ENCODE data around the gene PTRHD1.
"Not testable (repeated sequence)": the region's sequence is repeated elsewhere in the genome, so short reads cannot be mapped to it uniquely, and the experiment has no call there.

The PTRHD1 gene, protein sequence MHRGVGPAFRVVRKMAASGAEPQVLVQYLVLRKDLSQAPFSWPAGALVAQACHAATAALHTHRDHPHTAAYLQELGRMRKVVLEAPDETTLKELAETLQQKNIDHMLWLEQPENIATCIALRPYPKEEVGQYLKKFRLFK

DNA sequence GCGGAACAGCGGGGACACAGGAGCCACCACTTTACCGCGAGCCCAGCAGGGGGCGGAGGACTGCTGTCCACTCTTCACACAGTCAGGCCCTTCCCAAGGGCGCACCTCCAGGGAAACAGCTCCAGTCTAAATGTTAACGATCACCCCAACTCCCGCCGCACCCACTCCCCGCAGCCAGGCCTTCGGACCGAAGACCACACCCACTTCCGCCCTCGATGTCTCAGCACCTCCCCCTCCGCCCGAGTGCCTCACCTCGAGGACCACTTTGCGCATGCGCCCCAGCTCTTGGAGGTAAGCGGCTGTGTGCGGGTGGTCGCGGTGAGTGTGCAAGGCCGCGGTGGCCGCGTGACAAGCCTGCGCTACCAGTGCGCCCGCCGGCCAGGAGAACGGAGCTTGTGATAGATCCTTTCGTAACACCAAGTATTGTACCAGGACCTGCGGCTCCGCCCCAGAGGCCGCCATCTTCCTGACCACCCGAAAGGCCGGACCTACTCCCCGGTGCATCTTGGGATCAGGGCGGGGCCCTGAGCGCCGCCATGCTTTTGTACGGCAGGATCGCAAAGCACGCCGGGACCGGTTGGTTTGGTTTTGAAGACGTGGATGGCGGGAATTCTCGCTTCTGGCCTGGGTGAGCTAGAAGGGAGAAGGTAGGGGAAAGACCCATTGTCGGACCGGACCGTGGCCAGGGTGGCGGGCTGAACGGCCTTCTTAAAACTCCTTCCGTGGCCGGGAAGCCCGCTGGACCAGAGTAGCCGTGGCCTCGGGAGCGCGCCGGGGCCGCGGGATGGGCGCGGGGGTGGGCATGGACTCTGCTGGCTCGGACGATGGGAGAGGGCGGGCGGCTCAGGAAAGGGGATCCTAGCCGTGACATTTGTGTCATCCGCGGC lies at the start of gene PTRHD1, which contains the start of gene CENPO:
TSS of gene PTRHD1 (minus strand) at position 518 of the 887 bp plus-strand sequence. CDS start at position 504, 14 bp downstream.
TSS of gene CENPO (plus strand) at position 552 of the 887 bp plus-strand sequence. CDS start 495 bp downstream, outside the sequence.
- H3K36me3 Mint-ChIP-seq: peaks cover 20% of the 10 kb centered on the region
- peak; percentile 96 for ATAC-seq (ENCODE audit: low read depth)
- no peaks in the 10 kb centered on the region for H3K9me3 Mint-ChIP-seq

DNA sequence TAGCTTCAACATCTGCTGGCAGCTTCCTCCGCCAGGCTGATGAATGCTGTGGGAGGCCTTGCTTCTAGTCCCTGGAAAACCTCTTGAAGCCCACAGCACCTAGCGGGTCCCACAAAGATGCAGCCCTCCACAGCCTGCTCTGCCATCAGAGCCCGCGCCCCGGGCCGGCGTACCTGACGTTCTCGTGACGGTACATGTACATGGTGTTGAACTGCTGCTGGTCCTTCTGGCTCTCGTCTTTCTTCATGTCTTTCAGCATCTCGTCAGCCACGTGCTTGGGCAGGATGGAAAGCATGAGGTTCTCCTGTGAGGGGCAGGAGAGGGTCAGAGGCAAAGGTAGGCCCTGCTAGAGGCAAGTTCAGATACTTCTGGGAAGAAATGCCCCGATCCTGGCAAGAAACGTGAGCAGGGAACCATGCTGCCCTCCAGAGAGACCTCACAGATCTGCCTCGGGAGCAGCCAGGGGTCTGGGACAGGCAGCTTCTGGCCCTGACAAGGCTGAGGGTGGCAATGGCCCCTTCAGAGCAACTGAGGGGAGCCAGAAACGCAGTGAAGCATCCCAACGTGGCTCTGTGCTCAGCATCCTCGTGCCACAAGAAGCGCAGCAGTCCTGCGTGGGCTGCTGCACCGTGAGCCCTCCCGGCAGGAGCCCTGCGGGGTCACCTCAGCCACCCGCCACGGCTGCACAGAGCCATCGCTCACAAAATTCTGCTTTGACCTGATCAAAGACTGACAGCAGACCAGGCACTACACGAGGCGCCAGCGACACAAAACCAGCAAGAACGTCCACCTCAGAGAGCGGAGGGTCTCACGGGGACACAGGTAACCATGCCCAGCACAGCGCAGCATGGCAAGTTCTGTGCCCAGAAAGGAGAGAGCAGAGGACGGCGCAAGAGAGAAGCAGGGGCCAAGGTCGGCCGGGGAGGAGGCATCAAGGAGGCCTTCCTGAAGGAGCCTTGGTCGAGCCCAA lies 49.2 kb upstream of the PTRHD1 start:
- H3K27ac Mint-ChIP-seq: no peak overlapping the region
- peaks cover 28% of the 10 kb centered on the region for H3K36me3 Mint-ChIP-seq
- H3K9me3 Mint-ChIP-seq: peaks cover 5% of the 10 kb centered on the region
- ATAC-seq (ENCODE audit: low read depth) (no peak), DNase-seq (ENCODE audit: low spot score in 2 of 2) (no peak)
- H3K4me3 Mint-ChIP-seq: no peak overlapping the region
- H3K4me1 Mint-ChIP-seq: no peaks in the 10 kb centered on the region
- H3K27me3 Mint-ChIP-seq: no peaks in the 10 kb centered on the region

More for the DNA sequence above, at the start of gene PTRHD1, which contains the start of gene CENPO:
- H3K27ac Mint-ChIP-seq: peak within 1 kb of the TSS; percentile 99
- DNase-seq (ENCODE audit: low spot score in 2 of 2): peak; percentile 93 to 97
- H3K27me3 Mint-ChIP-seq: no peaks in the 10 kb centered on the region
- H3K4me1 Mint-ChIP-seq: peaks cover 20% of the 10 kb centered on the region
- peak within 1 kb of the TSS; percentile 99 for H3K4me3 Mint-ChIP-seq

DNA sequence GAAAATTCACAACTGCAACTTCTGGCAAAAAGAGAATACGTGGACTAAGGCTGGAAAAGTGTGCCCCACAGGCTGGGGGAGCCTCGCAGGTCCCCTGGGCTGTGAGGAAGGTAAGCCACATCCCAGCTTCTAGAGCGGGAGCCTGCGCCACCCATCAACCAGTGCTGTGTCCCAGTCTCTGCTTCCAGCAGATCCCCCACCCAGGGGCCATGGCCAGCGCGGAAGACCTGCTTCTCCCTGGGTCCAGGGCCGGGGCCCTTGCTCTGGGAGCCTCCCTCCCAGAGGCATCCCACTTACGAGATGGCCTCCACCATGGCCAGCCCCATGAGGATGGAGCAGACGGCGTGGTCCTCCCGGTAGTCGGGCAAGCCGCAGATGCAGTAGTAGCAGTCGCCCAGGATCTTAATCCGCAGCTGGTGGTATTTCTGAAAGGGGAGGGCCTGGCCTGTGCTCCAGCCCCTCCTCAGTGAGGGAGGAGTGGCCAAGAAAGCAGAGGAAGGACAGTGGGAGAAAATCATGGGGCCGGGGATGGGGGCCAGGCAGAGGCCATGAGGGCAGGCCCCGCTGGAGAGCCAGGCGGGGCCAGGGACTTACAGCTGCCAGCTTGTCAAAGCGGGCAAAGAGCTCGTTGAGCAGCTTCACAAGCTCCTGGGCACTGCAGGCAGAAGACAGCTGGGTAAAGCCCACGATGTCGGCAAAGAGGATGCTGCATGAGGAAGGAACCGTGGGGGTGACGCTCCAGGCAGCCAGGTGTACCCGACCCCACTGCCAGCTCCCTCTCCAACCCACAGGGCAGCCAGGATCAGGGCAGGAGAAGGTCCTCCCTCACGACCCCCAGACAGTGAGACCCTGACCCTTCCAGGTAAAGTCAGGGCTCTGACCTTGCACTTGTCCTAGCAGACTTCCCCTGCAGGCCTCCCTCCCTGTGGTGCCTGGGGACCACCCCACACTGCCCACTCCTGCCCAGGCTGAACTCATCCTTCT lies 48.1 kb upstream of the PTRHD1 start:
- Mint-ChIP-seq H3K4me1 (no peaks in the 10 kb centered on the region), H3K4me3 (no peak overlapping the region), H3K36me3 (peaks cover 28% of the 10 kb centered on the region), H3K27me3 (no peaks in the 10 kb centered on the region), H3K9me3 (no peaks in the 10 kb centered on the region), H3K27ac (peak overlapping the region; percentile 77)
- no peak for ATAC-seq (ENCODE audit: low read depth)
- no peak for DNase-seq (ENCODE audit: low spot score in 2 of 2)

DNA sequence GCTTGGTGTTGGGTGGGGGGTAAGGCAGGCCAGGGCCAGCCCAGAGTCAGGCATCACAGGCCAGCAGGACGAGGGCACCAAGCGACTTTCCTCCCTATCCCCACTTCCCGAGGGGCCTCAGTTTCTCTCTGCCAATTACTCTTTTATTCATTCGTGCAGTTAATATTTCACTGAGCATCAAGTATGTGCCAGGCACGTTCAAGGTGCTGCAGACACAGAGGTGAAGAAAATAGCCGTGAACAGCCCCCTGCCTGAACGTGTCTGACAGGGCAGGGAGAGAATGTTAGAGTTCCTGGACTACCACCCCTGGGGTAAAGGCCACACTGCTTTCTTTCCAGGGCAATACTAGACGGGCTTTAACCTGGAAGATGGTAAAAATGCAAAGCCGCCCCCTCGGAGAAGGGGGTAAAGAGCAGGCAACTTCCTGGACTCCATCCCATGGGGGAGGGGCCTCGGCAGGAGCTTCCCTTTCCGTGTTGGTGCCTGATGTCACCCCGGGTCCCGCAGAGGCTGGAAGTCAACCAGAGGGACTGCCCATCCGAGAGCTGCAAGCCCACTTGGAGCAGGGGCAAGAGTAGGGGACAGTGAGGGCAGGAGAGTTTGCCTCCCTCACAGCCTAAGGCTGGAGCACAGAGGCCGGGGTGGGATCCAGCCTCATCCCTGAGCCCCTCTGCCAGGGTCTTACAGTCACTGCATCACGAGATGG lies 47.1 kb upstream of the PTRHD1 start:
- ATAC-seq (ENCODE audit: low read depth): no peak
- H3K36me3 Mint-ChIP-seq: peaks cover 25% of the 10 kb centered on the region
- no peak for DNase-seq (ENCODE audit: low spot score in 2 of 2)
- no peak overlapping the region for H3K4me3 Mint-ChIP-seq
- no peaks in the 10 kb centered on the region for H3K27me3 Mint-ChIP-seq
- H3K27ac Mint-ChIP-seq: no peak overlapping the region
- H3K9me3 Mint-ChIP-seq: no peaks in the 10 kb centered on the region
- H3K4me1 Mint-ChIP-seq: no peaks in the 10 kb centered on the region

DNA sequence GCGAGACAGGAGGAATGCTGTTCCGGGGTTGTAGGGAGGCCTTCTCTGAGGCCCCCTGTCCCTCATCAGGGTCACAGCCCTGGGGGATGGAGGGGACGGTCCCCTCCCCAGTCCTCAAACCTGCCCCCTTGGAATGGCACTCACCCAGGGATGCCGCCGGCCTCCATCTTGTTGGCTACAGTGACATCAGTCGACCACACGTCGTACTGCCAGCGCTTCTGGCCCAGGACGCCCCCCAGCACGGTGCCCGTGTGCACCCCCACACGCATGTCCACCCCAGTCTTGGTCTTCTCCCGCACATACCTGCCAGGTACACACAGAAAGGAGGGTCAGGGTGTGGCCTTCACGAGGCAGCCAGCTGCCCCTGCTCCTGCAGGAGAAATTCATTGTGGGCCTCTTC lies 46.5 kb upstream of the PTRHD1 start:
- Mint-ChIP-seq H3K36me3 (peaks cover 24% of the 10 kb centered on the region), H3K4me1 (no peaks in the 10 kb centered on the region), H3K4me3 (no peak overlapping the region), H3K27ac (no peak overlapping the region), H3K27me3 (no peaks in the 10 kb centered on the region), H3K9me3 (no peaks in the 10 kb centered on the region)
- no peak for ATAC-seq (ENCODE audit: low read depth)
- no peak for DNase-seq (ENCODE audit: low spot score in 2 of 2)

DNA sequence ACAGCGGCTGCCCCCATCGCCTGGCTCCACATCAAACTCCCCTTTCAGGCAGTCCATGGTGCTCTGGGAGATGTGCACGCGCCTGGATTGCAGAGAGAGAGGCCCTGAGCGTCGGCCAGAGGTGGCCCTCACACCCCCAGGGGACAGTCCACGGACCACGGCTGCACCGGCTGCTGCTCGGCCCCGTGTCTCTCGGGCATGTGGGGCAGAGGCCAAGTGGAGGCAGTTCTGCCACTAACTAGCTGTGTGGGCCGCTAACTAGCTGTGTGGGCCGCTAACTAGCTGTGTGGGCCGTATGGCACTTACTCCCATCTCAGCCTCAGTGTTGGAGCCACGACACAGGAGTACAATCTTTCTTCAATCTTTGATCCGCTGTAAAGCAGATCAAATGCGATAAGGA lies 45.4 kb upstream of the PTRHD1 start:
- no peak overlapping the region for H3K4me3 Mint-ChIP-seq
- H3K27ac Mint-ChIP-seq: no peak overlapping the region
- DNase-seq (ENCODE audit: low spot score in 2 of 2) (no peak), ATAC-seq (ENCODE audit: low read depth) (no peak)
- H3K36me3 Mint-ChIP-seq: peaks cover 27% of the 10 kb centered on the region
- no peaks in the 10 kb centered on the region for H3K27me3 Mint-ChIP-seq
- H3K4me1 Mint-ChIP-seq: no peaks in the 10 kb centered on the region
- H3K9me3 Mint-ChIP-seq: no peaks in the 10 kb centered on the region

DNA sequence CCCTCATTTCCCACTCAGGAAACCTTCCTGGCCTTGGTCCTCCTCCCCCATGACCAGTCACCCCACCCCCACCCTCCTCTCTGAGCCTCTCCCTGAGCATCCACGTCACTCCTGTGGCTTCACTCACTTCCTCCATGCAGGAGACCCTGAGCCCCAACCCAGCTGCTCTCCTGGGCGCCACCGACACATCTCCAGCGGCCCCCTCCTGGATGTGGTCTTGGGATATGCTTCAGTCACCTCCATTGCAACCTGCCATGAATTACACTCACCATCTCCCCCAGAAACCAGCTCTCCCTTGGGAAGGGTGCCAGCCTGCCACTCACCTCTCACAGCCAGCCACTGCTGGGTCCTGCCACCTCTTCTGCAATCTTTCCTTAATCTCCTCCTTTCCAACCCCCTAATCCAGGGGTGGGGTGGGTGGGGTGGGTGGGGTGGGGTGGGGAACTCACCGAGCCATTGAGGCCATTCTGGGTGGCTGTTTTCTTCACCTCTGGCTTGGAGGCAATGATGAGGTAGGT lies 44.9 kb upstream of the PTRHD1 start:
- DNase-seq (ENCODE audit: low spot score in 2 of 2): no peak

DNA sequence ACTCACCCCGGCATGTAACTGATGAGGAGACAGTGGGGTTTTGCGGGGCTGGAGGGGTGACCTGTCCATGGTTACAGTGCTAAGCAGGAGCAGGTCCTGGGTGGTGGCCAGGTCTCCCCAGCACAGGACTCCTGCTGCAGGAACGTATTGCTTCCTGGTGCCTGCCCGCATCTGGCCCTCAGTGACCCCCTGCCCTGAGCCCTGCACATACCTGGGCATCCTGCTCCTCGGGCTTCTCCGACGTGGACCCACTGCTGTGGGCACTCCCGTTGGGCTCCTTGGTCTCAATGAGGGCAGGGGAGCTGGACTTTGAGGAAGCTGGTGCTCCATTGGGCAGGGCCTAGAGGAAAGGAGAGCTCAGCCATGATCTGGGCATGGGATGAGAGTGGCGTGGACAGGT lies 43.5 kb upstream of the PTRHD1 start:
- Mint-ChIP-seq H3K36me3 (peaks cover 27% of the 10 kb centered on the region), H3K27ac (no peak overlapping the region), H3K27me3 (no peaks in the 10 kb centered on the region), H3K4me3 (no peak overlapping the region), H3K4me1 (no peaks in the 10 kb centered on the region), H3K9me3 (no peaks in the 10 kb centered on the region)
- ATAC-seq (ENCODE audit: low read depth) (no peak), DNase-seq (ENCODE audit: low spot score in 2 of 2) (no peak)

More for the DNA sequence above, 44.9 kb upstream of the PTRHD1 start:
- Mint-ChIP-seq H3K36me3 (peaks cover 27% of the 10 kb centered on the region), H3K27ac (no peak overlapping the region), H3K4me1 (no peaks in the 10 kb centered on the region), H3K9me3 (no peaks in the 10 kb centered on the region), H3K4me3 (no peak overlapping the region), H3K27me3 (no peaks in the 10 kb centered on the region)
- ATAC-seq (ENCODE audit: low read depth): no peak

DNA sequence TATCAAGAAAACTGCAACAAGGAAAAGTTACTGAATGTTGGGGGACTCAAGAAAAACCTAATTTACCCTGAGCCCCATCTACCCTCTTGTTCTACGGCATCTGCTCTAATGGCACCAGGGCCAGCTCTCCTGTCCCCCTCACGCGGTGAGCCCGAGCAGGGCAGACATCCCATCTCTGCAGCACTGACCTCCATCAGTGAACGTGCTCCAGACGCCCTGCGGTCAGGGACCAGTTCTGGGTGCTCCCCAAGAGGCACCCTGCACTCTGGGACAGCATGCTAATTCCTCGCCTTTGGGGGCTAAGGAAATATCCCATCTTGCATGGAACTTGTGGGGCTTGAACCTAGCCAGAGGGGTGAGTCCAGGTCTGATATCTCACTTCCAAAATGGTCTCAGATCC lies 43.0 kb upstream of the PTRHD1 start:
- Mint-ChIP-seq H3K36me3 (peaks cover 27% of the 10 kb centered on the region), H3K4me1 (no peaks in the 10 kb centered on the region), H3K27me3 (no peaks in the 10 kb centered on the region), H3K9me3 (no peaks in the 10 kb centered on the region), H3K27ac (no peak overlapping the region), H3K4me3 (no peak overlapping the region)
- ATAC-seq (ENCODE audit: low read depth) (no peak), DNase-seq (ENCODE audit: low spot score in 2 of 2) (no peak)

DNA sequence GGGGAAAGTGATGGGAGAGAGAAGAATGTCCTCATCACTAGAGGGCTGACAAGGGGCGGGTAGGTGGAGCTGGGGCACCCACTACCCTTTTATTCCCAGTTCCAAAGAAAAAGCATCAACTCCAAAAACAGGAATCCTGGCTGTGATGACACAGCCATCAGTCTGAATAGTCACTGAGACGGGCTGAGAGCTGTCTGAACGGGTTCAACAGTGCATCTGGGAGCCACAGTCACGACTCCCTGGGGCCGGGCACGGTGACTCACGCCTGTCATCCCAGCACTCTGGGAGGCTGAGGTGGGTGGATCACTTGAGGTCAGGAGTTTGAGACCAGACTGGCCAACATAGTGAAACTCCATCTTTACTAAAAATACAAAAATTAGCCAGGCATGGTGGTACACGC lies 42.2 kb upstream of the PTRHD1 start:
- ATAC-seq (ENCODE audit: low read depth); H3K4me1 Mint-ChIP-seq: not testable (repeated sequence)

DNA sequence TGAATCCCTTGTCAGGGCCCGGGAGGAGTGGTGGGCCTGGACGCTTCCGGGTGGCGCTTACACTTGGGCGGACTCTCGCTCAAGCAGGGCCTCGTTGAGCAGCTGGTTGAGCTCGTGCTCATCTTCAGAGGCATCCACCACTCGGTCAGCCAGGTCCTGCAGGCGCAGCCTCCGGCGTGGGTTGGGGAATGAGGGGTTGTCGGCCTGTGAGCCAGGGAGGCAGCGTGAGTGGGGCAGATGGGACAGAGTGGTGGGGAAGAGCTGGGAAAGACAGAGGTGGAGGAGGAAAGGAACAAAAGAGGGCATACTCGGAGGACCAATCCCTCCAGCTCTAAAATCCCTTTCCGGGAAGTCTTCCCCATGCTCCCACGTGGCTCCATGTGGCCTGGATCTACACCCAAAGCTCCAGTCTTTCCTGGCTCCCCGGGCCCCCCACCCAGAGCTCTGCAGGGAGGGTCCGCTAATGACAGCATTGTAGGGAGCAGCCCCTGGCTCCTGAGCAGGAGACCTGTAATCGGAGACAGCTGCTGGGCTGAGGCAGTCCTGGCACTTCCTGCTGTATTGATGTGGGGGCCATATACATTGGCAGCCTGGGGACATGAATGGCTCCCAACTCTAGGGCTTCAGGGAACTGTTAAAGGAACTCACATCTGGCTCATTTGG lies 41.7 kb upstream of the PTRHD1 start:
- DNase-seq (ENCODE audit: low spot score in 2 of 2) (no peak), ATAC-seq (ENCODE audit: low read depth) (no peak)
- Mint-ChIP-seq H3K27me3 (no peaks in the 10 kb centered on the region), H3K36me3 (peaks cover 24% of the 10 kb centered on the region), H3K9me3 (no peaks in the 10 kb centered on the region), H3K4me1 (no peaks in the 10 kb centered on the region), H3K27ac (peak overlapping the region; percentile 36), H3K4me3 (no peak overlapping the region)

More for the DNA sequence above, 42.2 kb upstream of the PTRHD1 start:
- not testable (repeated sequence) for H3K4me3 Mint-ChIP-seq; DNase-seq (ENCODE audit: low spot score in 2 of 2); H3K9me3 Mint-ChIP-seq; H3K27me3 Mint-ChIP-seq
- H3K27ac Mint-ChIP-seq: peak overlapping the region; percentile 36
- H3K36me3 Mint-ChIP-seq: peaks cover 24% of the 10 kb centered on the region

Data from memory B cell (primary cell).